WTC11 (cell line): ENCODE measurements around the gene PPP2R2C. TPM values are rescaled to one million over a fixed set of nuclear protein-coding genes. Genes with fewer than 3 reads are reported as not detected.

Source experiments
- ATAC-seq: fragments of 200-7000 bp; cut with Tn5 transposase; 2 replicates; pipeline ENCODE4 v1.10.0; 2021; ENCODE audit warnings: mild to moderate bottlenecking, moderate library complexity
- CTCF ChIA-PET: fragments of 300-600 bp; sonication (Branson Sonifier 250); formaldehyde crosslinking; loops from one replicate; lab custom pipeline; 2021; ENCODE audit warnings: antibody characterized with exemption; lab: Charles Lee
- POLR2A ChIA-PET: fragments of 350-600 bp; sonication (Branson Sonifier 250); formaldehyde crosslinking; loops from one replicate; lab custom pipeline; 2021; ENCODE audit warnings: antibody characterized with exemption; lab: Charles Lee
- DNase-seq: peaks from one replicate; pipeline ENCODE4 v3.0.0; 2021; ENCODE audit warnings: low spot score
- H3K27ac Mint-ChIP-seq: 2 replicates; pipeline ENCODE4 v1.8.0; 2021; ENCODE audit warnings: mixed read lengths
- H3K27me3 Mint-ChIP-seq: 2 replicates; pipeline ENCODE4 v1.8.0; 2021; ENCODE audit warnings: low read depth, mild to moderate bottlenecking, moderate library complexity, mixed read lengths
- H3K36me3 Mint-ChIP-seq: 2 replicates; pipeline ENCODE4 v1.8.0; 2021; ENCODE audit warnings: mixed read lengths
- H3K4me1 Mint-ChIP-seq: 2 replicates; pipeline ENCODE4 v1.8.0; 2022; ENCODE audit warnings: mixed read lengths
- H3K4me3 Mint-ChIP-seq: 2 replicates; pipeline ENCODE4 v1.8.0; 2021; ENCODE audit warnings: mild to moderate bottlenecking, moderate library complexity, mixed read lengths
- H3K9me3 Mint-ChIP-seq: 2 replicates; pipeline ENCODE4 v1.8.0; 2021; ENCODE audit warnings: mixed read lengths
- ARID4B ChIP-seq: sonication (generic); formaldehyde crosslinking; IDR thresholded peaks from 2 replicates; pipeline ENCODE4 v1.8.0; 2023; ENCODE audit warnings: missing genetic modification reagents, mild to moderate bottlenecking, borderline replicate concordance
- CREM ChIP-seq: sonication (generic); formaldehyde crosslinking; IDR thresholded peaks from 2 replicates; pipeline ENCODE4 v1.8.1; 2022; ENCODE audit warnings: mild to moderate bottlenecking, missing genetic modification reagents, moderate library complexity
- E2F4 ChIP-seq: sonication (generic); formaldehyde crosslinking; IDR thresholded peaks from 2 replicates; pipeline ENCODE4 v1.8.1; 2022; ENCODE audit warnings: low read depth, mild to moderate bottlenecking, moderate library complexity, missing genetic modification reagents, borderline replicate concordance
- EMX1 ChIP-seq: fragments of 250-450 bp; sonication (Bioruptor Pico); IDR thresholded peaks from 2 replicates; pipeline ENCODE4 v1.8.0; 2021; ENCODE audit warnings: mild to moderate bottlenecking
- FOXP4 ChIP-seq: sonication (generic); formaldehyde crosslinking; IDR thresholded peaks from 2 replicates; pipeline ENCODE4 v1.8.0; 2022; ENCODE audit warnings: mild to moderate bottlenecking, missing genetic modification reagents
- GRHL2 ChIP-seq: fragments of 250-450 bp; sonication (Bioruptor Pico); IDR thresholded peaks from 2 replicates; pipeline ENCODE4 v1.8.0; 2022; ENCODE audit warnings: mild to moderate bottlenecking, moderate library complexity; ENCODE audit not compliant: insufficient replicate concordance, severe bottlenecking
- IRF2 ChIP-seq: sonication (generic); formaldehyde crosslinking; IDR thresholded peaks from 2 replicates; pipeline ENCODE4 v1.8.0; 2022; ENCODE audit warnings: low read depth, missing genetic modification reagents, borderline replicate concordance
- RELA ChIP-seq: sonication (generic); formaldehyde crosslinking; IDR thresholded peaks from 2 replicates; pipeline ENCODE4 v1.8.1; 2022; ENCODE audit warnings: missing genetic modification reagents, mild to moderate bottlenecking, borderline replicate concordance
- SP1 ChIP-seq: sonication (generic); formaldehyde crosslinking; conservative IDR thresholded peaks from 2 replicates; pipeline ENCODE4 v1.8.1; 2022; ENCODE audit warnings: missing genetic modification reagents
- ZBTB43 ChIP-seq: sonication (generic); formaldehyde crosslinking; IDR thresholded peaks from 2 replicates; pipeline ENCODE4 v1.8.1; 2023; ENCODE audit warnings: mild to moderate bottlenecking, missing genetic modification reagents
- ZNF219 ChIP-seq: sonication (generic); formaldehyde crosslinking; IDR thresholded peaks from 2 replicates; pipeline ENCODE4 v1.8.0; 2023; ENCODE audit warnings: missing genetic modification reagents, mild to moderate bottlenecking, borderline replicate concordance
- ZNF232 ChIP-seq: sonication (generic); formaldehyde crosslinking; IDR thresholded peaks from 2 replicates; pipeline ENCODE4 v1.8.0; 2022; ENCODE audit warnings: mild to moderate bottlenecking, missing genetic modification reagents
- ZNF281 ChIP-seq: sonication (generic); formaldehyde crosslinking; IDR thresholded peaks from 2 replicates; pipeline ENCODE4 v1.8.0; 2023; ENCODE audit warnings: mild to moderate bottlenecking, missing genetic modification reagents
- ZNF317 ChIP-seq: sonication (generic); formaldehyde crosslinking; IDR thresholded peaks from 2 replicates; pipeline ENCODE4 v1.8.1; 2023; ENCODE audit warnings: low read depth, mild to moderate bottlenecking, moderate library complexity, missing genetic modification reagents, borderline replicate concordance
- total RNA-seq: library from RNA; stranded (reverse); gene quantifications from 3 replicates; pipeline ENCODE4 v1.2.3, GENCODE V29; 2021

Gene PPP2R2C
- total RNA-seq, 1 experiment from 2014 or later: 11.5 TPM

- TF ChIP-seq ZNF281 (CRISPR knock-in tag) (no peak), ZNF232 (no peak), GRHL2 (no peak), ZBTB43 (CRISPR knock-in tag) (no peak)
Observed at GRCh38 chr4:6280365-6280996, 191.9 kb downstream of the PPP2R2C start (continued).

GRCh38 chr4:6279582-6280289 lies 192.7 kb downstream of the PPP2R2C start:
- no peaks in the 10 kb centered on the region for H3K9me3 Mint-ChIP-seq

More at GRCh38 chr4:6279582-6280289, 192.7 kb downstream of the PPP2R2C start:
- no peak overlapping the region for H3K4me3 Mint-ChIP-seq
- CTCF ChIA-PET: interaction anchor here (1.8 kb wide), 2 partner anchors 29 to 48 kb away, joined by 5 read pairs; no protein-coding TSS in a partner anchor
- H3K27me3 Mint-ChIP-seq: no peaks in the 10 kb centered on the region
- ATAC-seq (no peak), DNase-seq (no peak)
- peaks cover 2% of the 10 kb centered on the region; the same call in 1 of the 2 replicates for H3K36me3 Mint-ChIP-seq
- H3K27ac Mint-ChIP-seq: no peak overlapping the region
- no peak for TF ChIP-seq RELA
- no peak for TF ChIP-seq ZNF281 (CRISPR knock-in tag)
- no peak for TF ChIP-seq SP1 (CRISPR knock-in tag)
- no peak for TF ChIP-seq CREM (CRISPR knock-in tag)
- TF ChIP-seq E2F4 (CRISPR knock-in tag): no peak
- no peak for TF ChIP-seq ZNF317
- no peak for TF ChIP-seq IRF2
- no peak for TF ChIP-seq ZNF232
- no peak for TF ChIP-seq EMX1 (CRISPR knock-in tag)
- TF ChIP-seq ZNF219: no peak
- TF ChIP-seq FOXP4 (CRISPR knock-in tag): no peak
- TF ChIP-seq ARID4B (CRISPR knock-in tag): no peak
- peaks cover 3% of the 10 kb centered on the region for H3K4me1 Mint-ChIP-seq
- POLR2A ChIA-PET: no interaction called here
